Measurements from ENCODE around the gene CFL1.
"Not testable (repeated sequence)": the region's sequence is repeated elsewhere in the genome, so short reads cannot be mapped to it uniquely, and the experiment has no call there.

CFL1 gene

DNA sequence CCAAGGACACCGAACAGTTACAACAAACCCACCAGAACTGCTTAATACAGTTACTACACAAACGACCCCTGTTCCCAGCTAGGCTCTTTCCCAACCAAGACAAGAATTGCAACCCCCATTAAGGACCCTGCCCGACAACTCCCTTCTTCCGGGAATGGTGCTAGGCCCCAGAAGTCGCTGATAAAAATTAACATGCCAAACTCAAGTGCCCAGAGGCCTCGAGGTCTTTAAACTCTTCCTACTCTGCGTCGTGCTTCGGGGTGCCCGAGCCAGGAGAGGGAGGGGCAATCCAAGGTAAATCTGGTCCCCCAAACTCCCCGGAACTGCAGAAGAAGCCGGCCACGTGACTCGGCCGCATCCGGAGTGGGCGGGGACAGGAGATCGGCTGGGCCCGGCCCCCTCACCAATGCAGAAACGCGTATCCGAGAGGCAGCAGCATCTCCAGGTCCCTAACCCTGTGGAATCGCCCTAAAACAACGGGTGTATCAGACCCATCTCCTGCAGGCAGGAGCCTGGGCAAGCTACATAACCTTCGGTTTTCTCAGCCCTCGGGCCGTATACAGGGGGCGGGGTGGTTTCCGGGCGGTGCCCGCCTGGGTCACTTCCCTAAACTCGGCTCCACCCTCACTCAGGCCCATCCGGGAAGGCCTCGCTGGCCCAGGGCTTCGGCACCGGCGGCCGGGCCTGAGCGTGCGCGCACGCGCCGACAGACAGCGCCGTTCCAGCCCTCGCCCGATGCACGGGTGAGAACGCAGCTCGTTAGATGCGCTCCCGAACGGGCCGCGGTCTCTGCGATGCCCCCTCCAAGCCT lies 1.1 kb downstream of the CFL1 start:
- peak; percentile 76 for DNase-seq

DNA sequence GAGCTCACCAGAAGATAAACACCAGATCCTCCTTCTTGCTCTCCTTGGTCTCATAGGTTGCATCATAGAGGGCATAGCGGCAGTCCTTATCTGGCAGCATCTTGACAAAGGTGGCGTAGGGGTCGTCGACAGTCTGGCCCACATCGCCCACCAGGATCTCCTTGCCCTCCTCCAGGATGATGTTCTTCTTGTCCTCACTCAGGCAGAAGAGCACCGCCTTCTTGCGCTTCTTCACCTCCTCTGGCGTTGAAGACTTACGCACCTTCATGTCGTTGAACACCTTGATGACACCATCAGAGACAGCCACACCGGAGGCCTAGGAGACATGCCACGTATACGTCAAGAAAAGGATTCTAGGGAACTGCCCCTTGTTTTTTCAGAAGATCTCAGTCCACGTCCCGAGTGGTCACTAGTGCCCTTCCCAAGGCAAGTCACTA lies 2.0 kb downstream of the CFL1 start:
- DNase-seq = no peak

DNA sequence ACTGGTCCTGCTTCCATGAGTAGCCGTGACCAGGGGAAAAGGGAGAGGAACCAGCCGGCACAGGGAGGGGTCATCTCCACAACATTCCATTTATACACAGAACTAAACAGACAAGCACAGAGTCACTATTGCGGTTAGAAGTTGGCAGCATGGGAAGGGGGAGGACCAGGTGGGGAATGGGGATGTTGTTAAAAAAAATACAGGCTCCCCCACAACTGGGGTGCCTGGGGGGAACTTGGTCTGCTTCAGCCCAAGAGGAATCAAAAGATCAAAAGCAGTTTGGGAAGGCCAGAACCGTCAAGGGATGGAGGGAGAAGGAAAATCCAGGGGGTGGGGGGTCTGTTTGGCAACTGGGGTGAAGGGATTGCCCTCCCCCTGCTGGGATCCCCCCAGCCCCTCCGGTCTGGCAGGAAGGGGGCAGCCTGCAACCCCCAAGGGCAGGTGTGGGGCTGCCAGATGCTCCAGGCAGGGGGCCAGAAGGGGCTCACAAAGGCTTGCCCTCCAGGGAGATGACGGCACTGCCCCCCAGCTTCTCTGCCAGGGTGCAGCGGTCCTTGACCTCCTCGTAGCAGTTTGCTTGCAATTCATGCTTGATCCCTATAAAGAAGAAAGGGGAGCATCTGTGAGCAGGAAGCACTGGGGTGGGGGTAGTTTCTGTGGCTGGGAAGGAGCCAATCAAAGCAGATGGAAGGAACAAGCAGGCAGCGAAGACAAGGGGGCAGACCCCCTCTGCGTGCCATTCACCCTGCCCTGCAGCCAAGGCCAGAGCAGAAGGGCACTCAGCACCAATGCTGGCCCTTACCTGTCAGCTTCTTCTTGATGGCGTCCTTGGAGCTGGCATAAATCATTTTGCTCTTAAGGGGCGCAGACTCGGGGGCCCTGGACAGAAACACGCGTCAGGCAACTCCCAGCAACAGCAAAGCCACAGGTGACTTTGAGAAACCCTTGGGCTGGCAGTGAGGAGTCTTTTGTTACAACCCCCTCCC lies 2.8 kb downstream of the CFL1 start:
- DNase-seq = no peak

DNA sequence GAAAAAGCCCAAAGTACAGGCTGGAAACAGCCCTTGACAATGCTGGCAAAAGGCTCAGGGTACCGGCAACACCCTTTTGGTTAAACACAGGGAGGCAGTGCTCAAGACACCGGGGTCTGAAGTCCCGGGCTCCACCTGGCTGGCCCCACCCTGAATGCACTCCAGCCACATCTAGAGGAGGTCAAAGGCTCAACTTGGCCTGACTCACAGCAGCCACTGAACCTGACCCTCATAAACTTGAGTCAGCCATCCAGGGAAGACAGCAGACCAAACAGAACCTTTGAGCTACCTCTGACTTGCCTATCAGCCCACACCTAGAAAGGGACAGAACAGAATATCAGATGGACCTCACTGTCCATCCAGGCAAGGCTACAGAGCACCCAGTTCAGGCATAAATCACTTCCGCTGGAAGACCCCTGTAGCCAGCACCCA lies 3.8 kb downstream of the CFL1 start:
- peak; percentile 11 for DNase-seq

DNA sequence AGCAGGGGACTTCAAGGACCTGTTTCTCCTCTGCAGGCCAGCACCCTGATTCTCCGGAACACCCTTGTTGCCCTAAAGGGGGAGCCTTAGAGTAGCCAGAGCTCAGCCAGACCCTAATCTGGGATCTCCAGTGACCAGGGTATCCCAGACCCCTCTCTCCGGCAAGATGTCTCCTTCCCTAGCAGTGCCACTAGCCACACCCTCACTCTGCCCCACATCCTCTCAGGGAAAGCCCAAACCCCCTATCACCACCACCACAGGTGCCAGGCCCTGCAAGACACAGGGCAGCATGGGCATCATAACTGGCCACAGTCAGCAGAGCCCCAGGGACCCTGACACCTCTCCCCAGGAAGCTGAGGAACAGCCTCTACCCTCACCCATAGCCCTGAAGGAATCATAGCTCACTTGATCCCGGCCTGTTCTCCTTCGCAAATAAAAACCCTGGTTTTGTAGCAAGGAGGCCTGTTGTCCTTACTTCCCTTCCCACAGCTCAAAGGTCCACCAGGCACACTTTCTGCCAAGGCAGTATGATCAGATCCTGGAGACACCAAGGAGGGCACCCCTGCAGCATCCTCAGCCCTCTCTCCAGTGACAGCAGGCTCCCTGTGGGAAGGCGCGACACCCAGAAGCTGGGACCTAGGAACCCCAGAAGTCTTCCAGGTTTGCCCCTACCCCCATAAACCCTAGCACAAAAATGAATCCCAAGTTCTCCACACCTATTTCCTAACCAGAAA lies 4.6 kb downstream of the CFL1 start:
- peak; percentile 6 for DNase-seq

DNA sequence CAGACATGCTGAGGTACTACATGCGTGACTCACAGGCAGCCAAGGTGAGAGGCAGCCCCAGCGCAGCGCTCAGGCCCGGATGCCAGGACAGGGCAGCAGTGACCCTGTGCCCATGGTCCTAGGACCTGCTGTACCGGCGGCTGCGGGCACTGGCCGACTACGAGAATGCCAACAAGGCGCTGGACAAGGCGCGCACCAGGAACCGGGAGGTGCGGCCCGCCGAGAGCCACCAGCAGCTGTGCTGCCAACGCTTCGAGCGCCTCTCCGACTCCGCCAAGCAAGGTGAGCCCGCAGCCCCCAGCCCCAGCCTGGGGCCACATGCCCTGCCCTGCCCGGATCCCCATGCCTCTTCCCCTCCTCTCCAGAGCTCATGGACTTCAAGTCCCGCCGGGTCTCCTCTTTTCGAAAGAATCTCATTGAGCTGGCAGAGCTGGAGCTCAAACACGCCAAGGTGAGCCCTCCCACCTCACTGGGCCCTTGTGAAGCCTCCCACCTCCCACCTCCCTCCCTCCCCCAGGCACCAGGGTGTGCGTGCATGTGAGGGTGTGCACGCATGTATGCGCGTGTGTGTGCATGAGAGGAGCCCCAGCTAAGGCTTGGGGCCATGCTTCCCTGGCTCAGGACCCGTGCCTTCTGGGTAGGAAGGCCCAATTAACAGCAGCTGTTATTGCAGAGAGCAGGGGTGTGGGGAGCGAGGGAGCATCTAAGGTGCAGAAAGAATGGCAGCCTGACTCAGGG lies 5.3 kb downstream of the CFL1 start:
- DNase-seq = peak; percentile 30

DNA sequence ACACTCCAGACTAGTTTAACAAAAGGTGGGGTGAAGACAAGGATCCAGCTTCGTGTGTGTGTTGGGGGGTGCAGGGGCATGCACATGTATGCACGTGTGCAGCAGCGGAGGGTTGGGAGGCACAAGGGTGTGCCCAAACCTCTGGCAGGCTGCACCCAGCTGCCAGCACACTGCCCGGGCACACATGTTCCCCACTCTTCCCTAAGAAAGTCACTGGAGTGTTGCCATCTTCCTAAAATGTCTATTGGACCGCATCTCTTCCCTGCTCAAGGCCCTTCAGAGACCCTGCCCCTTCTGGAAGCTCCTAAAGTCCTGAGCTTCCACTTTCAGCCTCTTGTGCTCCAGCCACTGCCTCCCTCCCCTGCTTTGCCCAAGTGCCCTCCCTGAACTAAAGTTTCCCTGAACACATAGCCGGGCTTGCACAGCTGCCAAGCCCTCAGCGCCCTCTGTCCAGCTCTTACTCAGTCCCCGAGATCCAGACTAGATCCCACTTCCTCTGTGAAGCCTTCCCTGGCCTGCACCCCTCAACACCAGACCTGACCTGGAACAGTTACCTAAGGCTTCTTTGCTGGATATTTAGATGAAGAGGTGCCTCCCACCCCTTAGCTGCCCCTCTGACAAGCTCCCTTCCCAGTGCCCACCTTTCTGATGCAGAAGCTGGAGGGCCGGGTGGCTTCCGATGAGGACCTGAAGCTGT lies 6.0 kb downstream of the CFL1 start:
- peak; percentile 31 for DNase-seq

DNA sequence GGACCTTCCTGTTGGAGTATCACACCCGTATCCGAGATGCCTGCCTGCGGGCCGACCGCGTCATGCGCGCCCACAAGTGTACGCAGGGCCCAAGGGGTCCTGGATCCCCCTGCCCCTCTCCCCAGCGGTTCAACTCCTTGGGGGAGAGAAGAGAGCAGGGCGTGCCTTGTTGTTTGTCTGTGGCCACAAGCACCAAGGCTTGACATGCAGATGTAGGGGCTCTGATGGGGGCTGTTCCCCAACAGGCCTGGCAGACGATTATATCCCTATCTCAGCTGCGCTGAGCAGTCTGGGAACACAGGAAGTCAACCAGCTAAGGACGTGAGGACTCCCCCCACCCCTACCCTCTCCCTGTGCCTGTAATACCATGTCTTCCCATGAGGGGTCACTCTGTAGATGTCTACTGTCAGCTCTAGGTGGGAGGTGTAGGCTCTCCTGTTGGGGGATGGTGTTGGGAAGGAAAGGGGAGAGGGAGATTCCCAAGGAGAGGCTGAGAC lies 6.8 kb downstream of the CFL1 start:
- peak; percentile 50 for DNase-seq

DNA sequence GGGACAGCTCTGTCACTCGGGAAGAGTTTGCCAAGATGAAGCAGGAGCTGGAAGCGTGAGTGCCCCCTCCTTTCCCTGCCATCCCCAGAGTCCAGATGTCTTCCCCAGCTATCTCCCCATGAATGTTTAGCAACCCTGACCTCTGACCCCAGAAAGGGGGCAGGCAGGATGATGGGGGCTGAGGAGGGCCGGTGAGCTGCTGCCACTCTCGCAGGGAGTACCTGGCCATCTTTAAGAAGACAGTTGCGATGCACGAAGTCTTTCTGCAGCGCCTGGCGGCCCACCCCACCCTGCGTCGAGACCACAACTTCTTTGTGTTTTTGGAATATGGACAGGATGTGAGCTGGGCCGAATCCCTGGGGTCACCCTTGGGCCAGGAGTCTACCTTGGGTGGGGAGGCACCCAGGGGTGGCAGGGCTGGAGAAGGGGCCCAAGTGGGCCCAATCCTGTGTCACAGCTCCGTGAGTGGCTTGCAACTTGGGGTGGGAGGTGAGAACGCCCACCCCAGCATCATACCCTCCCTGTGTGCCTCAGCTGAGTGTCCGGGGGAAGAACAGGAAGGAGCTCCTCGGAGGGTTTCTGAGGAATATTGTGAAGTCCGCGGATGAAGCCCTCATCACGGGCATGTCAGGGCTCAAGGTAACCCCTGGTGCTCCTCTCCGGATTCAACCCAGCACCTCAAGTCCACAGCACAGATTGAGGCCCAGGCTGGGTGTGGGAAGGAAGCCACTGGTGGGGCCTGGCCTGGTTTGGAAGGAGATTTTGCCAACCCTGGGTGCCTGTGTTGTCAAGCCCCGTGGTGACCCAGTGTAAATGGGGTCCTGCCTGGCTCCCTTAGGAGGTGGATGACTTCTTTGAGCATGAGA lies 7.5 kb downstream of the CFL1 start:
- peak; percentile 29 for DNase-seq

DNA sequence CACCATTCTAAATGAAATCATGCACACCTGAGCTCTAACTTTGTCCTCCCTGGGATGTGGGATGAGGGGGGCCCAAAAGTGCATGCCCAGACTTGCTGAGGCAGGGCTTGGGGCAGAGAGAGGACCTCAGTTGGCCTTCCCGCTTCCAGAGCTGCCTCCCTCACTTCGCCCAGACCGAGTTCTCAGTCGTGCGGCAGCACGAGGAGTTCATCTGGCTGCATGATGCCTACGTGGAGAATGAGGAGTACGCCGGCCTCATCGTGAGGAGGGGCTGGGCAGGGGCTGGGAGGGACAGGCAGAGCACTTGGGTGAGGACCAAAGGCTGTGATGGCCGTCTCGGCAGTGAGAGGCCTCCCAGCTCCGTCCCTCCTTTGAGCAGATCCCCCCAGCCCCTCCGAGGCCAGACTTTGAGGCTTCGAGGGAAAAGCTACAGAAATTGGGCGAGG lies 8.2 kb downstream of the CFL1 start:
- peak; percentile 24 for DNase-seq

DNA sequence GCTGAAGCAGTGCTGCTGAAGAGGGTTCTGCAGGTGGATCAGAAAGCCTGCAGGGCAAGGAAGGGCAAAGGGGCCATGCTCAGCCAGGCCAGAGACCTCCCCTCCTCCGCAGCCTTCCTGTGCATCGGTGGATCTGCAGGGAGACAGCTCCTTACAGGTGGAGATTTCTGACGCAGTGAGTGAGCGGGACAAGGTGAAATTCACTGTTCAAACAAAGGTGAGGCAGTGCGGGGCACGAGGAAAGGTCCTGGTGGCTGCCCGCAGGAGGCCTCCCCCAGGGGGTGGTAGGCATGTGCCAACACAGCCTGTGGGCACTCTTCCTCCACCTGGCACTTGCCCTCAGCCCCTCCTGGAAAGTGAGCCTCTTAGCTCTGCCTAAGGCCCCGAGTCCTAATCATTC lies 8.6 kb downstream of the CFL1 start:
- DNase-seq = peak; percentile 4

DNA sequence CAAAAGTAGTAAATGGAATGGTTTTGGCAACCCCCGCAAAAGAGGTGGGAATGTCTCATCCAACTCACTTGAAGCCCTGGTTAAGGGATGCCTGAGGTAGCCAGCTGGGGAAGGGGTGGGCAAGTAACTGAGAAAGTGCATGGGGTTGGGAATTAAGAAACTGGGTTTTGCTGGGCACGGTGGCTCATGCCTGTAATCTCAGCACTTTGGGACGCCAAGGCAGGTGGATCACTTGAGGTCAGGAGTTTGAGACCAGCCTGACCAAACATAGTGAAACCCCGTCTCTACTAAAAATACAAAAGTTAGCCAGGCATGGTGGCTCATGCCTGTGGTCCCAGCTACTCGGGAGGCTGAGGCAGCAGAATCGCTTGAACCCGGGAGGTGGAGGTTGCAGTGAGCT lies 9.3 kb downstream of the CFL1 start:
- peak; percentile 9 for DNase-seq

DNA sequence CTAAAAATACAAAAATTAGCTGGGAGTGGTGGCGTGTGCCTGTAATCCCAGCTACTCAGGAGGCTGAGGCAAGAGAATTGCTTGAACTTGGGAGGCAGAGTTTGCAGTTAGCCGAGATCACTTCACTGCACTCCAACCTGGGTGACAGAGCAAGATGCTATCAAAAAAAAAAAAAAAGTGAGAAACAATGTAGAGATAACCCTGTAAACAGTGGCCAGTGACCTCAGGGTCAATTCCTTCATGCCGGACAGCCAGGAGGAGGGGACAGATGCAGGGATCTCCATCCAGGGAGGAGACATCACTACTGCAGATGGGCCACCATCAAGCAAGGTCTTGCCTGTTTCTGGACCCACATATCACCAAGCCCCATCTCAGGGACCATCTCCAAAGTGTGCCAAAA lies 10.2 kb downstream of the CFL1 start:
- no peak for DNase-seq

DNA sequence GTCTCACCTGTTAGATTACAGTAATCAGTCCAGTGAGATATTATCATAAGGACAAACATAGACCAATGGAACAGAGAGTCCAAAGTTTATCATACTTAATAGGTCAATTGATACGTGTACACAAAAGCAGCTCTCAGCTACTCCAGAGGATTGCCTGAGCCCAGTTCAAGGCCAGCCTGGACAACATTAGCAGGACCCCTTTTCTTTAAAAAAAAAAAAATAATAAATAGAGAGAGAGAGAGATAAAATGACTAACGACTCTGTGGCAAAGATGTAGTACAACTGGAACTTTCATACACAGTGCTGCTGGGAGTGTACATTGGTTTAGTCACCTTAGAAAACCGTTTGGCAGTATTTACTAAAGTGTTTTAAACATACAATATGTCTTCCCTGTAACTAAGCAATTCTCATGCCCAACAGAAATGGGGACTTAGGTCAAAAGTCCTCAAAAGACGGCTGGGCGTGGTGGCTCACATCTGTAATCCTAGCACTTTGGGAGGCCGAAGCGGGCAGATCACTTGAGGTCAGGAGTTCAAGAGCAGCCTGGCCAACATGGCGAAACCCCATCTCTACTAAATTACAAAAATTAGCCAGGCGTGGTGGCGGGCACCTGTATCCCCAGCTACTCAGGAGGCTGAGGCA lies 13.6 kb downstream of the CFL1 start:
- DNase-seq = no peak

DNA sequence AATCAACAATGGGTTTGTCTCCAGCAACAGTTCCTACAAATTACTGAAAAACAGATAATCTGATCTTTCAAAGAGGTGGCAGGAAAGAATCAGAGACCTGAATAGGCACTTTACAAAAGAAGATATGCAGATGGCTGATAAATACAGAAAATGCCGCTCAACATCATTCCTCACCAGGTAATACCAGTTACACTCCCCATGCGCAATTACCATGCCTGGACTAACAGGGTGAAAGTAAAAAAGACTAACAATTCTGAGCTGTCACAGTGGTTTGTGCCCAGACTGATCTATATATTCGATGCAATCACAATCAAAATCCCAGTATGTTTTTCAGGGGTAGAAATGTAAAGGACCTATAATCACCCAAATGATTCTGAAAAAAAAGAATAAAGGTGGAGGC lies 14.2 kb downstream of the CFL1 start:
- no peak for DNase-seq

DNA sequence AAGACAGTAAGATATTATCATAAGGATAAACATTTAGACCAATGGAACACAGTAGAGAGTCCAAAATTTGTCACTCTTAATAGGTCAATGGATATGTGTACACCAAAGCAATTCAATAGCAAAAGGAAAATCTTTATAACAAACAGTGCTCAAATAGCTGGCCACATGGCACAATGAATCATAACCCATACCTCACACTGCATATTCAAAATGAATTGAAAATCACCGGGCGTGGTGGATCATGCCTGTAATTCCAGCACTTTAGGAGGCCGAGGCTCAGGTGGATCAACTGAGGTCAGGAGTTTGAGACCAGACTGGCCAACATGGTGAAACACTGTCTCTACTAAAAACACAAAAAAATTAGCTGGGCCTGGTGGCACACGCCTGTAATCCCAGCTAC lies 15.8 kb downstream of the CFL1 start:
- no peak for DNase-seq

DNA sequence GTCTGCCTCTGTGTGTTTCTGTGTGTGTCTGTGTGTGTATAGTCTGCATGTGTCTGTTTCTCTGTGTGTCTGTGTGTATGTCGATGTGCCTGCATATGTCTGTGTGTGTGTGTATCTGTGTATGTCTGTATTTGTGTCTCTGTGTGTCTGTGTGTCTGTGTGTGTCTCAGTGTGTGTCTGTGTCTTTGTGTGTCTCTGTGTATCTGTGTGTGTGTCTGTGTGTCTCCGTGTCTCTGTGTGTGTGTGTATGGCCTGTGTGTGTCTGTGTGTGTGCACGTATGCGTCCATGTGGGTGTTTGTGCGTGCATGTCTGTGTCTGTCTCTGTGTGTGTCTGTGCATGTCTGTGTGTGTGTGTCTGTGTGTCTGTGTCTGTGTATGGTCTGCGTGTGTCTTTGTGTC lies 23.8 kb downstream of the CFL1 start:
- no peak for DNase-seq

DNA sequence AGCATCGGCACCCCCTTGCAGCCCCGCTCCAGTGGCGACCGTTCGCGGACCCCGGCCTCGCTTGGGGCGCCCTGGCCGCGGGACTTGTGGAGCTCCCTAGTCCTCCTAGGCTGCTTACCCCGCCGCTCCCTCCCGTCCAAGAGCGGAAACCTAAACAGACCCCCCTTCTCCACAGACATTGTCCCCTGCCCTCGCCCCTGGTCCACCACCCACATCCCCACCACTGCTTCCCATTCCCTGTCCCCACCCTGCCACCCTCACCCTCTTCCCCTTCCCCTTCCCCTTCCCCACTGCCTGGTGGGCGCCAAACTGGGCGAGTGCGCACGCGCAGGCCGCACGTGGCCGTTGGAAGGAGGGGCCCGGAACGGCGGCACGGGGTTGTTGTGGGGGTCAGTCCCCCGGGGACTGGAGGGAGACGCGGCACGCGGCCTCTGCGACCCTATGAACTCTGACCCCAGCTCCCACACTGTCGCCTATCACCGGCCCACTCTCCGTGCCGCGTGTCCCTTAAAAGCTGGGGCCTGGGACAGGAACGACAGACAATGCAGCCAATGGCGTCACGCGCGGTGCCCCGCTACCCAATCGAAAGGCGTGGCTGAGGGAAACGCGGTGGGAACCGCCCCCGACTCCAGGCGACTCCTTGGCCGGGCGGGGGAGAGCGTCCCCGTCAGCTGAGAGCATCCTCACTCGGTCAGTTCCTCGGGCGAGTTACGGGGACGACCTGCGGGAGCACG lies 24.5 kb downstream of the CFL1 start, which contains the start of gene SNX32:
SNX32 (plus strand) TSS at position 667 of the 734 bp plus-strand sequence. CDS start 103 bp downstream, outside the sequence.
- peak; percentile 90 for DNase-seq

DNA sequence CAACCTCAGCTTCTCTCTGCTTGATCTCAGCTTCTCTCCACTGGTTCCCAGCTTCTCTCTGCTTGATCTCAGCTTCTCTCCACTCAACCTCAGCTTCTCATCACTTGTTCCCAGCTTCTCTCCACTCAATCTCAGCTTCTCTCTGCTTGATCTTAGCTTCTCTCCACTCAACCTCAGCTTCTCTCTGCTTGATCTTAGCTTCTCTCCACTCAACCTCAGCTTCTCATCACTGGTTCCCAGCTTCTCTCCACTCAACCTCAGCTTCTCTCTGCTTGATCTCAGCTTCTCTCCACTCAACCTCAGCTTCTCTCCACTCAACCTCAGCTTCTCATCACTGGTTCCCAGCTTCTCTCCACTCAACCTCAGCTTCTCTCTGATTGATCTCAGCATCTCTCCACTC lies 25.7 kb downstream of the CFL1 start:
- DNase-seq = not testable (repeated sequence)
